NCI-H2171 (cell line): ENCODE measurements around the gene ARHGAP9.
"Not testable (repeated sequence)": the region's sequence is repeated elsewhere in the genome, so short reads cannot be mapped to it uniquely, and the experiment has no call there.

Experiments used
- DNase-seq: peaks from one replicate; lab custom pipeline; 2025; lab: John Stamatoyannopoulos, UW

Gene ARHGAP9

DNA sequence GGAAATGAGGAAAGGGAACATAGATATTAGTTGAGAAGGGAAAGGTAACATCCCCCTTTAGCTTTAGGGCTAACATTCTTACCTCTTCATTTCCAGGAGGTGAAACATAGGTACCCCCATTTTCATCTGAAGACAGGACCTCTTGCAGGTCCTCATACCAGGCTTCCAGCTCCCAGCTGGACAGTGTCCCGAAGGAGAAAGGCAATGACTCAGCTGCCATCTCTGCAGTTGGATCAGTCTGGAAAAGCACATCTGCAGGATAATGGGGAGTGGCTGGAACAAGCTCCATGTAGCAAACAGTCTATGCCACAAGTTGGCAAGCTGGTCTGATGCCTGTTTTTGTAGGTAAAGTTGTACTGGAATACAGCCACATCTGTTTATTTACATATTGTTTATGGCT lies 37.5 kb upstream of the ARHGAP9 start:
- DNase-seq, result no peak

- DNase-seq, result no peak
Measured at GRCh38 chr12:57516617-57517153, 37.0 kb upstream of the ARHGAP9 start.

DNA sequence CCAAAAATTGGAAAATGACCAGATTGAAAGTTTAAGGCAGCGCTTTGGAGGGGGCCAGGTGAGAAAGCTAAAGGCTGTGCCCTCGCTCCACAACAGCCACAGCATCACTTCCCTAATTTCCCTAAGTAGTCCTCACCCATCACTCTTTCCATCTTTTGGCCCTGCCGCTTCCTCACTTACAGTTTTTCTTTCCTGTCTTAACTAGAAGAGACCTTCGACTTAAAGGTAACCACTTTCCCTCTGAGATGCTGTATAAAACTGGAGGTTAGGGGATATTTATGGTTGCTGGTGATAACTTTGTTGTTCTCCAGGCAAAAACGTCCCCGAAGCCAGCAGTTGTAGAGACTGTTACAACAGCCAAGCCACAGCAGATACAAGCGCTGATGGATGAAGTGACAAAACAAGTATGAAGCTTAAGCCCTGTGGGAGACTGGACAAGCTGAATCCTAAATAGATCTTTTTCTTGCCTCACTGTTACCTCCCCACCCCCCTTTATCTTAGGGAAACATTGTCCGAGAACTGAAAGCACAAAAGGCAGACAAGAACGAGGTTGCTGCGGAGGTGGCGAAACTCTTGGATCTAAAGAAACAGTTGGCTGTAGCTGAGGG lies 36.4 kb upstream of the ARHGAP9 start:
- no peak for DNase-seq

DNA sequence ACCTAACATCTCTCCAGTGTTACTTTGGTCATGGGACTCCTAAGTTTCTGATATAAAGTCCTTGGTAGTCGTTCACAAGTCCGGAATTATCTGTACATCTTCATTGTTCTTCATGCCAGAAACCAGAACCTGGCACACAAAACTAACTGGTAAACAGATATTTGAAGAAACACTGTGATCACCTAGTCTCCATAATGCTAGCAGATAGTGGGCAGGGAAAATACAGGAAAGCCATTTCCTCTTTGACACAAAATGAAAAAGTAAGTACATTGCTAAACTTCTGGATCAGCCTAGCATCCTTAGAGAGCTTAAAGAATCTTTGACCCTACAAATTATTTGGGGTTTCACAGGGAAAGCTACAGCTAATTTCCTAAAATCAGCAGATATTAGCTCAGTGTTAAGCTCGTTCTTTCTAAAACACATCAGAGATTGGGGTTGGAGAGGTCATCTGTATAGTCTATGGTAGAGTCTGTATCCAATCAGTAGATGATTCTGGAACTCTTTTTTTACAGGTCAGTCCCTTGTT lies 35.8 kb upstream of the ARHGAP9 start:
- DNase-seq, result no peak

DNA sequence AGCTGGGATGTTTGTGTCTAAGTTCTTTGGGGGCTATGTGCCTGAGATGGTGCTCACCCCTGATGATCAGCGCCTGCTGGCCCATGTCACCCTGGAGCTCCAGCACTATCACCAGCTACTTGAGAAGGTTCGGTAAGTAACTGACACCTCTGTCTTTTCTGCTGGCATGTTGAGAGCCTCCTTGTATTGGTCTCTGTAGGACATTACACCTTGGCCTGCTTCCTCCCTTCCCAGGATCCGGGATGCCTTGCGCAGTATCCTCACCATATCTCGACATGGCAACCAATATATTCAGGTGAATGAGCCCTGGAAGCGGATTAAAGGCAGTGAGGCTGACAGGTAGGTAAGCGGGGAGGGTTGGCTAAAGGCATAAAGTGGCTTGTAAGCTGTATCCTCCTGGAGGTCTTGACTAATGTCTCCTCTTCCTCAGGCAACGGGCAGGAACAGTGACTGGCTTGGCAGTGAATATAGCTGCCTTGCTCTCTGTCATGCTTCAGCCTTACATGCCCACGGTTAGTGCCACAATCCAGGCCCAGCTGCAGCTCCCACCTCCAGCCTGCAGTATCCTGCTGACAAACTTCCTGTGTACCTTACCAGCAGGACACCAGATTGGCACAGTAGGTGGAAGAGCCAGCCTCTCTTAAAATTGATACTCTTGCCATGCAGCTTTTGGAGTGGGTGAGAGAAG lies 35.2 kb upstream of the ARHGAP9 start:
- no peak for DNase-seq

- DNase-seq, result not testable (repeated sequence)
Measured at GRCh38 chr12:57514246-57514645, 34.6 kb upstream of the ARHGAP9 start.

GRCh38 chr12:57513677-57514076 lies 34.0 kb upstream of the ARHGAP9 start:
- not testable (repeated sequence) for DNase-seq

- no peak for DNase-seq
Measured at GRCh38 chr12:57513266-57513665, 33.6 kb upstream of the ARHGAP9 start.

DNA sequence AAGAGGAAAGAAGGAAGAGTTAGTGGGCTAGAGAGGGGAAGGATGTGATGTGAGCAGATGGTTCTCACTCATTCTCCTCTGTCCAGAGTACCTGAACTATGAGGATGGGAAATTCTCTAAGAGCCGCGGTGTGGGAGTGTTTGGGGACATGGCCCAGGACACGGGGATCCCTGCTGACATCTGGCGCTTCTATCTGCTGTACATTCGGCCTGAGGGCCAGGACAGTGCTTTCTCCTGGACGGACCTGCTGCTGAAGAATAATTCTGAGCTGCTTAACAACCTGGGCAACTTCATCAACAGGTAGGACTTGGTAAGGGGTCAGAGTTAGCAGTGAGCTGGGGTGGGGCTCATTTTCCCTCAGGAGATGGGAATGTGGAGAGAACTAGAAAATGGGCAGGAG lies 33.0 kb upstream of the ARHGAP9 start:
- DNase-seq, result no peak

DNA sequence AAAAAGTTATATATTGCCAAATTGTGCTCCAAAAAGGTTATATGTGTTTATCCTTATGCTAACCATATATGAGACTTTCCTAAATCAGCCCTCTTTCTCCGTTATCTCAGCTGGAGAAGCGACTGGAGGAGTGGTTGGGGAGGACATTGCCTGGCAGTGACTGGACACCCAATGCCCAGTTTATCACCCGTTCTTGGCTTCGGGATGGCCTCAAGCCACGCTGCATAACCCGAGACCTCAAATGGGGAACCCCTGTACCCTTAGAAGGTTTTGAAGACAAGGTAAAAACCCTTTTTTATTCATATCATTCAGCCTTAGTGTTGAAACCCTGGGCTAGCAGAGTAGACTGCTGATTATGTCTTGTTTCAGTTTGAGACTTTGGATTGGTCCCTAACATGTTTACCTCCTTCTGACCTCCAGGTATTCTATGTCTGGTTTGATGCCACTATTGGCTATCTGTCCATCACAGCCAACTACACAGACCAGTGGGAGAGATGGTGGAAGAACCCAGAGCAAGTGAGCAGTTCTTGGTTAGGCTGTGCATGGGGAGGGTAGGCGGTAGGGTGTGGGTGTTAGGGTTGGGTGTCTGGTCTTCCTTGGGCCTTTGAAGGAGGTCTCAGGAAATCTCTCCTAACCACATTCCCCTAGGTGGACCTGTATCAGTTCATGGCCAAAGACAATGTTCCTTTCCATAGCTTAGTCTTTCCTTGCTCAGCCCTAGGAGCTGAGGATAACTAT lies 32.1 kb upstream of the ARHGAP9 start:
- no peak for DNase-seq

- no peak for DNase-seq
Measured at GRCh38 chr12:57511161-57511560, 31.5 kb upstream of the ARHGAP9 start.

- DNase-seq, result not testable (repeated sequence)
Measured at GRCh38 chr12:57507796-57508195, 28.1 kb upstream of the ARHGAP9 start.

DNA sequence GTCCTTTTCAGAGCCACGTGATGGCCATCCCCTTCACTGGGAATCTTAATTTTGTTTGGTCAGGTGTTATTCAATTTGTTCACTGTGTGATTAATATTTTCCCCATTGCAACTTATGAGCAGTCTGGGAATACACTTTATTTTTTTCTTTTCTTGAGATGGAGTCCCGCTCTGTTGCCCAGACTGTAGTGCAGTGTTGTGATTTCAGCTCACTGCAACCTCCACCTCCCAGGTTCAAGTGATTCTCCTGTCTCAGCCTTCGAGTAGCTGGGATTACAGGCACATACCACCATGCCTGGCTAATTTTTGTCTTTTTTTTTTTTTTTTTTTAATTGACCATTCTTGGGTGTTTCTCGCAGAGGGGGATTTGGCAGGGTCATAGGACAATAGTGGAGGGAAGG lies 26.9 kb upstream of the ARHGAP9 start:
- DNase-seq, result not testable (repeated sequence)

GRCh38 chr12:57502311-57502969 lies 22.8 kb upstream of the ARHGAP9 start:
- not testable (repeated sequence) for DNase-seq

- no peak for DNase-seq
Measured at GRCh38 chr12:57500213-57500612, 20.5 kb upstream of the ARHGAP9 start.

- DNase-seq, result no peak
Measured at GRCh38 chr12:57498571-57498970, 18.9 kb upstream of the ARHGAP9 start.

GRCh38 chr12:57498132-57498502 lies 18.5 kb upstream of the ARHGAP9 start:
- DNase-seq, result no peak

DNA sequence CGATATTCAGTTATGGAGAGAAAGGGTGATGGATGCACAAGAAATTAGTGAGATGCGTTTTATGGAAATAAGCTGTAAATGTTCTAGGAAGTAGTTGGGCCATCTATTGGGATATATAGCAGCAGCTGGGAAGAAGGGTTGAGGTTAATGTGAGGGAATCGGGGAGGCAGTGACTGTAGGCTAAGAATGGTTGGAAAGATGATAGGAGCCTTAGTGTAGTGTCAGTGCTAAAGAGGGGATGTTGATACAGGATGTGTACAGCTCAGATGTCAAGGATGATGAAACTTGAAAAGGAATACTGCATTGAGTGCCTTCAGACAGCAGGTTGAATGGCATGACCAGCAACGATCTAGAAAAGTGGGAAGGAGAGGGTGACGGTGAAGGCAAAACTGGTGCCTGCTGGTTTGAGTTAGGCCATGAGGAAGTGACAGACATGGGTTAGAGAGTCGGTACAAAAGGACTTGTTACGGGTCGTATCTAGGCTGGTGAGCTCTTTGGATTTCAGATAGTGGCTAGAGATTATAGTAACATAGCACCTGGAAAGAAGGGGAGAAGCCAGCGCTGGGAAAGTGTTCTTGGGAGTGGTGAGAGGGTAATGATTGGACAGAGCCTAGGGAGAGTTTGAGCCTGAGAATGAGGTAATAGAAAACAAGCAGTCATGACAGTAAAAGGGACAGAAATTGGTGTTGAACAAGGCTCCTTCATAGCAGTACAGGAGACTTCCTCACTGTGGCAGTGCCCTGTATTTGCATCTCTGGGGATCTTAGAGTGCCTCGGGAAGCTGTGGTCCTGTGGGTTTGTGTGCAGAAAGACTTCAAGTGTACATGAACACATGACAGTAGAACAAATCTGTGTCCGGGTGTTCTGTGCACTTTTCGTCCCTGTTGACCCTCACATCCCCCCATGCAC lies 17.8 kb upstream of the ARHGAP9 start:
- no peak for DNase-seq

- DNase-seq, result no peak
Measured at GRCh38 chr12:57496822-57497221, 17.2 kb upstream of the ARHGAP9 start.

GRCh38 chr12:57495051-57495701 lies 15.5 kb upstream of the ARHGAP9 start:
- DNase-seq, result not testable (repeated sequence)
